SK-N-SH (cell line): ENCODE measurements around the gene FOXRED1. TPM values are rescaled to one million over a fixed set of nuclear protein-coding genes. Genes with fewer than 3 reads are reported as not detected.
A peak's percentile ranks its signal among the peaks of the same experiment; 100 is the strongest.
"Not testable (repeated sequence)": the region's sequence is repeated elsewhere in the genome, so short reads cannot be mapped to it uniquely, and the experiment has no call there.

Source experiments
- CTCF ChIA-PET: fragments of 300-600, 350-600 bp; formaldehyde crosslinking; extraction: SDS; loops from one replicate; lab custom pipeline; 2021; lab: Yijun Ruan, JAX
- POLR2A ChIA-PET: fragments of 350-600 bp; sonication (Branson Sonifier 250); formaldehyde crosslinking; extraction: SDS; loops from one replicate; lab custom pipeline; 2020; ENCODE audit warnings: antibody characterized with exemption, inconsistent platforms; lab: Yijun Ruan, JAX
- DNase-seq: peaks from one replicate; pipeline ENCODE4 v3.0.0; 2012
- H2AFZ ChIP-seq: fragments of 200-600 bp; sonication (generic); 2 replicates; pipeline ENCODE4 v1.8.1; 2016; ENCODE audit warnings: antibody characterized with exemption, mild to moderate bottlenecking, low read depth
- H3F3A ChIP-seq: fragments of 200-600 bp; sonication (generic); replicated peaks from 2 replicates; pipeline ENCODE3; 2016; ENCODE audit warnings: antibody characterized with exemption, mild to moderate bottlenecking; ENCODE audit not compliant: insufficient read depth
- H3K27ac ChIP-seq, 2 experiments: fragments of 200-500 bp in 1 of 2; fragments of 200-600 bp in 1 of 2; sonication (Bioruptor generic) in 1 of 2; sonication (generic), shearing (Covaris generic) in 1 of 2; 2 replicates each; pipeline versions ENCODE4 v1.5.1 to v1.6.1; 2014 to 2016; ENCODE audit warnings: low read depth in 2 of 2, inconsistent platforms in 1 of 2, low read length in 1 of 2, mild to moderate bottlenecking in 1 of 2, mixed read lengths in 1 of 2
- H3K27me3 ChIP-seq: fragments of 200-600 bp; sonication (generic), shearing (Covaris generic); 2 replicates; pipeline ENCODE4 v1.6.1; 2016; ENCODE audit warnings: mixed run types; ENCODE audit not compliant: insufficient read depth
- H3K36me3 ChIP-seq, 2 experiments: fragments of 200-500 bp in 1 of 2; fragments of 200-600 bp in 1 of 2; sonication (Bioruptor generic) in 1 of 2; sonication (generic) in 1 of 2; replicated peaks in 1 of 2; 2 replicates each; pipeline versions ENCODE3 to v1.5.1; 2014 to 2016; ENCODE audit warnings: low read length in 1 of 2, mild to moderate bottlenecking in 1 of 2; ENCODE audit not compliant: insufficient read depth in 2 of 2, control insufficient read depth in 1 of 2
- H3K4me1 ChIP-seq, 2 experiments: fragments of 200-500 bp in 1 of 2; fragments of 200-600 bp in 1 of 2; sonication (Bioruptor generic) in 1 of 2; sonication (generic), shearing (Covaris generic) in 1 of 2; 2 replicates each; pipeline versions ENCODE4 v1.5.1 to v1.6.1; 2014 to 2016; ENCODE audit warnings: low read depth in 1 of 2, low read length in 1 of 2, mixed run types in 1 of 2; ENCODE audit not compliant: insufficient read depth in 2 of 2, control insufficient read depth in 1 of 2
- H3K4me2 ChIP-seq: fragments of 200-600 bp; sonication (generic), shearing (Covaris generic); 2 replicates; pipeline ENCODE4 v1.6.1; 2017; ENCODE audit warnings: mixed run types
- H3K4me3 ChIP-seq, 2 experiments: fragments of 200-500 bp in 1 of 2; fragments of 200-600 bp in 1 of 2; sonication (Bioruptor generic) in 1 of 2; sonication (generic), shearing (Covaris generic) in 1 of 2; 2 replicates each; pipeline versions ENCODE4 v1.5.1 to v1.8.1; 2014 to 2016; ENCODE audit warnings: low read depth in 2 of 2, inconsistent platforms in 1 of 2, low read length in 1 of 2, mild to moderate bottlenecking in 1 of 2, mixed read lengths in 1 of 2, moderate library complexity in 1 of 2
- H3K79me2 ChIP-seq: fragments of 200-600 bp; sonication (generic); 2 replicates; pipeline ENCODE4 v1.8.1; 2017; ENCODE audit warnings: mild to moderate bottlenecking; ENCODE audit not compliant: insufficient read depth
- H3K9ac ChIP-seq: fragments of 200-600 bp; sonication (generic); 2 replicates; pipeline ENCODE4 v1.6.1; 2017; ENCODE audit warnings: mixed run types
- H3K9me2 ChIP-seq: fragments of 200-600 bp; sonication (generic); 2 replicates; pipeline ENCODE4 v1.6.1; 2017; ENCODE audit warnings: mixed run types
- H3K9me3 ChIP-seq: fragments of 200-600 bp; sonication (generic); 2 replicates; pipeline ENCODE4 v1.6.1; 2017; ENCODE audit warnings: mixed run types, mild to moderate bottlenecking, moderate library complexity
- H4K20me1 ChIP-seq: fragments of 200-600 bp; sonication (generic); 2 replicates; pipeline ENCODE4 v1.6.1; 2017; ENCODE audit warnings: mild to moderate bottlenecking, mixed run types; ENCODE audit not compliant: insufficient read depth
- CTCF ChIP-seq: fragments of 200-600 bp; sonication (generic); IDR thresholded peaks from 2 replicates; pipeline ENCODE4 v1.6.1; 2017; ENCODE audit warnings: antibody characterized with exemption, mild to moderate bottlenecking, moderate library complexity
- EP300 ChIP-seq, 2 experiments: IDR thresholded peaks; 2 replicates each; pipeline versions ENCODE4 v1.4.0 to v1.6.1; 2012; ENCODE audit warnings: borderline replicate concordance in 1 of 2, low read depth in 1 of 2, low read length in 1 of 2
- EZH2phosphoT487 ChIP-seq: fragments of 200-600 bp; sonication (generic); IDR thresholded peaks from 2 replicates; pipeline ENCODE4 v1.6.1; 2017; ENCODE audit warnings: low read depth, mixed run types, mild to moderate bottlenecking, antibody characterized with exemption, moderate library complexity, borderline replicate concordance
- GATA2 ChIP-seq: sonication (generic); formaldehyde crosslinking; IDR thresholded peaks from 2 replicates; pipeline ENCODE4 v1.5.0; 2020; ENCODE audit warnings: mild to moderate bottlenecking, missing genetic modification reagents
- JUND ChIP-seq: IDR thresholded peaks from 2 replicates; pipeline ENCODE4 v1.4.0; 2012
- NRF1 ChIP-seq: IDR thresholded peaks from 2 replicates; pipeline ENCODE4 v1.6.1; 2012; ENCODE audit warnings: low read depth, mild to moderate bottlenecking, low read length
- PBX3 ChIP-seq: IDR thresholded peaks from 2 replicates; pipeline ENCODE4; 2012
- RAD21 ChIP-seq: IDR thresholded peaks from 2 replicates; pipeline ENCODE4 v1.6.1; 2012; ENCODE audit warnings: mild to moderate bottlenecking, low read length
- RCOR1 ChIP-seq: fragments of 150-350 bp; IDR thresholded peaks from 2 replicates; pipeline ENCODE4 v1.6.1; 2017; ENCODE audit warnings: antibody characterized with exemption, low read length
- TEAD4 ChIP-seq: IDR thresholded peaks from 2 replicates; pipeline ENCODE4 v1.4.0; 2012; ENCODE audit warnings: mild to moderate bottlenecking, borderline replicate concordance; ENCODE audit not compliant: insufficient read depth
- ZBTB33 ChIP-seq: IDR thresholded peaks from 2 replicates; pipeline ENCODE4 v1.4.0; 2012; ENCODE audit warnings: low read depth, borderline replicate concordance
- WGBS: methylation state at CpG from one replicate; pipeline ENCODE4 v1.1.6; 2017; ENCODE audit warnings: low lambda C conversion rate; 5-methylcytosine and 5-hydroxymethylcytosine counted together
- polyA plus RNA-seq, 3 experiments: library from polyadenylated mRNA; depleted of rRNA; stranded (reverse); fragments of >200 nt; gene quantifications; 2 replicates each; pipeline ENCODE4 v1.2.3, GENCODE V29; 2012
- TF ChIP-seq, protein P1 (sequence below): IDR thresholded peaks from 2 replicates; pipeline ENCODE4 v1.4.0; 2012; ENCODE audit warnings: low read depth, borderline replicate concordance

The FOXRED1 gene
- polyA plus RNA-seq, 1 of the 3 experiments (the other 2 are of a cell fraction) = 35.2 TPM

- Histone ChIP-seq H3K27ac (peak overlapping the region in 1 of 2 experiments; percentile 26; a peak in 1 of 4 replicates), H3K9ac (no peak overlapping the region), H3F3A (peaks cover 26% of the 10 kb centered on the region), H3K4me1 (peaks cover 4 to 9% of the 10 kb centered on the region in 2 experiments; a peak in 3 of 4 replicates), H3K9me2 (no peaks in the 10 kb centered on the region), H3K9me3 (no peaks in the 10 kb centered on the region), H3K36me3 (peaks cover 5% of the 10 kb centered on the region in 2 experiments), H3K4me2 (no peak overlapping the region), H2AFZ (no peak overlapping the region), H3K27me3 (no peaks in the 10 kb centered on the region)
- no peak for DNase-seq
- POLR2A ChIA-PET = no interaction called here
- WGBS = 69% methylated on average over 4 of the region's 4 CpGs
- CTCF ChIA-PET = interaction anchor here (0.6 to 10.0 kb wide), 6 partner anchors 86 to 268 kb away, joined by 3 to 172 read pairs (median 4); no protein-coding TSS in a partner anchor
- TF ChIP-seq, protein P1, sequence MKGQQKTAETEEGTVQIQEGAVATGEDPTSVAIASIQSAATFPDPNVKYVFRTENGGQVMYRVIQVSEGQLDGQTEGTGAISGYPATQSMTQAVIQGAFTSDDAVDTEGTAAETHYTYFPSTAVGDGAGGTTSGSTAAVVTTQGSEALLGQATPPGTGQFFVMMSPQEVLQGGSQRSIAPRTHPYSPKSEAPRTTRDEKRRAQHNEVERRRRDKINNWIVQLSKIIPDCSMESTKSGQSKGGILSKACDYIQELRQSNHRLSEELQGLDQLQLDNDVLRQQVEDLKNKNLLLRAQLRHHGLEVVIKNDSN = no peak
- no peak for TF ChIP-seq TEAD4
- peak; percentile 19; the same call in 1 of the 2 replicates for TF ChIP-seq PBX3
- TF ChIP-seq, all 33 proteins: peak for 1
- Histone ChIP-seq H3K79me2 (peaks cover 20% of the 10 kb centered on the region), H4K20me1 (no peaks in the 10 kb centered on the region), H3K4me3 (no peak overlapping the region)
These were observed 39.3 kb downstream of the FOXRED1 start for GRCh38 chr11:126308271-126308671.

DNA sequence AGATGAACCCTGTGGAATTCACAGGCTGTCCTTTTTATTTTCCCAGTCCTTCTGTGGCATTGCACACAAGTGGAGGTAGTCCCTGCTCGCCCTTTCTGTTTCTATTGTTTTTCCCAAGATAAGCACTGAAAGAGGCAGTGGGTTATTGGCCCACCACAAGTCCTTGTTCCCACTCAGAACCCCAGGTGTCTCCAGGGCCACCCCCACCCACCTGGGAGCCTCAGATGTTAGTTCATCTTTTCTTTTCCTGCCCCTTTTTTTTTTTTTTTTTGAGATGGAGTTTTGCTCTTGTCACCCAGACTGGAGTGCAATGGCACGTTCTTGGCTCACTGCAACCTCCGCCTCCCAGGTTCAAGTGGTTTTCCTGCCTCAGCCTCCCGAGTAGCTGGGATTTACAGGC, 39.8 kb downstream of the FOXRED1 start:
- H4K20me1 ChIP-seq, H3K4me2 ChIP-seq, H3K9me3 ChIP-seq, H3K9ac ChIP-seq, H3K4me3 ChIP-seq, H3K27me3 ChIP-seq, POLR2A ChIA-PET, H3K4me1 ChIP-seq, H3K9me2 ChIP-seq, DNase-seq, H2AFZ ChIP-seq, H3K27ac ChIP-seq, H3K36me3 ChIP-seq: not testable (repeated sequence)
- peaks cover 17% of the 10 kb centered on the region for H3K79me2 ChIP-seq
- CTCF ChIA-PET = interaction anchor here (1.1 to 10.0 kb wide), 3 partner anchors 11 to 175 kb away, joined by 3 to 172 read pairs (median 33); no protein-coding TSS in a partner anchor
- peaks cover 26% of the 10 kb centered on the region for H3F3A ChIP-seq
- WGBS = 93% methylated on average over 4 of the region's 4 CpGs

- Histone ChIP-seq H3K4me3 (no peak overlapping the region; a peak in 1 of 4 replicates), H3K4me2 (peak overlapping the region; percentile 25; the same call in 1 of the 2 replicates), H3K9ac (no peak overlapping the region), H3K36me3 (peaks cover 6 to 11% of the 10 kb centered on the region in 2 experiments), H4K20me1 (no peaks in the 10 kb centered on the region), H3K9me2 (no peaks in the 10 kb centered on the region), H2AFZ (no peak overlapping the region), H3F3A (peaks cover 18% of the 10 kb centered on the region), H3K4me1 (peaks cover 4% of the 10 kb centered on the region in 2 experiments; a peak in 2 of 4 replicates), H3K27me3 (no peaks in the 10 kb centered on the region), H3K79me2 (peaks cover 5% of the 10 kb centered on the region; the same call in 1 of the 2 replicates), H3K27ac (no peak overlapping the region), H3K9me3 (no peaks in the 10 kb centered on the region)
- CTCF ChIA-PET = interaction anchor here (0.6 to 10.0 kb wide), 54 partner anchors 9 to 1036 kb away, joined by 3 to 172 read pairs (median 5); partner anchors contain the start of genes ST3GAL4 and TIRAP
- DNase-seq = peak; percentile 81
- POLR2A ChIA-PET = interaction anchor here (0.8 to 1.6 kb wide), 3 partner anchors 22 to 170 kb away, joined by 3 to 12 read pairs (median 3); partner anchors contain the start of gene ST3GAL4
- 70% methylated on average over 12 of the region's 12 CpGs for WGBS
- TF ChIP-seq NRF1 = no peak
- TF ChIP-seq JUND = no peak
- no peak for TF ChIP-seq EP300 (IDR thresholded peaks at IDR 0.05; ENCODE audit: borderline replicate concordance in 1 of 2, low read depth in 1 of 2, low read length in 1 of 2)
- TF ChIP-seq RCOR1 = no peak
- TF ChIP-seq RAD21 = peak; percentile 98
- no peak for TF ChIP-seq GATA2
- TF ChIP-seq ZBTB33 = no peak
- no peak for TF ChIP-seq EZH2phosphoT487
- peak; percentile 93 for TF ChIP-seq CTCF
These were observed 41.4 kb downstream of the FOXRED1 start for GRCh38 chr11:126310200-126310991.
